Neural progenitor cell (in vitro differentiated cells): Measurements from ENCODE around the gene TRIM46.

Source experiments
- EZH2 ChIP-seq: fragments of 200-600 bp; sonication (generic); IDR thresholded peaks from 2 replicates; pipeline ENCODE4 v1.6.1; 2017; ENCODE audit warnings: antibody characterized with exemption, mild to moderate bottlenecking, moderate library complexity
- EZH2phosphoT487 ChIP-seq: fragments of 200-600 bp; sonication (generic); IDR thresholded peaks from 2 replicates; pipeline ENCODE4 v1.6.1; 2017; ENCODE audit warnings: antibody characterized with exemption
- TF ChIP-seq, protein P1 (sequence below): fragments of 200-600 bp; sonication (generic); IDR thresholded peaks from 2 replicates; pipeline ENCODE4 v1.5.1; 2017; ENCODE audit warnings: antibody characterized with exemption, mild to moderate bottlenecking

DNA sequence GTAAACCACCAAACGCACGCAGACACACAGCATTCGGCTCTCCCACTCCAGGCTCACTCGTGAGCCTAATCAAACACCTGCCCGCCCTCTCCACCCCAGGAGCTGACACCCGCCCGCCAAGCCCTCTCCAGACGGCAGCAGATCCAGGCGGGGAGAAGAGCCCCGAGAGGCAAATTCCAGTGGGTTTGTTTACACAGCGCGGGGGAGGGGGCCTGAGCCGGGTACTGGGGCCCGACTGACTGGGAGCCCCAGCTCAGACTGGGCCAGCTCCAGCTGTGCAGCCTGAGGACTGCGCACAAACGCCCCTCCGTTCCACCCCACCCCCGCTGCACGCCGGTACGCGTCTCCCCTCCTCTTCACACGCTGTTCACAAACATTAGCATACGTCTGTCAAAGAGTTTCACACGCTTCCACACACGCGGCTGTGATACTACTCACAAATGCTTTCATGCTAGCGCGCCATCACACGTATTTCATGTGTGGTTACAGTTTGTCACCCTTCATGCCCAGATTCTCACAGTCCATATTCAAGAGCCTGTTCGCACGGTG is 47.0 kb upstream of the TRIM46 start:
- TF ChIP-seq, protein P1, sequence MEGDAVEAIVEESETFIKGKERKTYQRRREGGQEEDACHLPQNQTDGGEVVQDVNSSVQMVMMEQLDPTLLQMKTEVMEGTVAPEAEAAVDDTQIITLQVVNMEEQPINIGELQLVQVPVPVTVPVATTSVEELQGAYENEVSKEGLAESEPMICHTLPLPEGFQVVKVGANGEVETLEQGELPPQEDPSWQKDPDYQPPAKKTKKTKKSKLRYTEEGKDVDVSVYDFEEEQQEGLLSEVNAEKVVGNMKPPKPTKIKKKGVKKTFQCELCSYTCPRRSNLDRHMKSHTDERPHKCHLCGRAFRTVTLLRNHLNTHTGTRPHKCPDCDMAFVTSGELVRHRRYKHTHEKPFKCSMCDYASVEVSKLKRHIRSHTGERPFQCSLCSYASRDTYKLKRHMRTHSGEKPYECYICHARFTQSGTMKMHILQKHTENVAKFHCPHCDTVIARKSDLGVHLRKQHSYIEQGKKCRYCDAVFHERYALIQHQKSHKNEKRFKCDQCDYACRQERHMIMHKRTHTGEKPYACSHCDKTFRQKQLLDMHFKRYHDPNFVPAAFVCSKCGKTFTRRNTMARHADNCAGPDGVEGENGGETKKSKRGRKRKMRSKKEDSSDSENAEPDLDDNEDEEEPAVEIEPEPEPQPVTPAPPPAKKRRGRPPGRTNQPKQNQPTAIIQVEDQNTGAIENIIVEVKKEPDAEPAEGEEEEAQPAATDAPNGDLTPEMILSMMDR, result no peak
- no peak for TF ChIP-seq EZH2phosphoT487
- TF ChIP-seq EZH2, result peak; percentile 37
